NCI-H1436 treated with DMSO at 0.1 percent for 48 hours (cell line): ENCODE data around the gene ADGRL3.
"Not testable (repeated sequence)": the region's sequence is repeated elsewhere in the genome, so short reads cannot be mapped to it uniquely, and the experiment has no call there.

Experiments used
- DNase-seq: peaks from one replicate; lab custom pipeline; 2025; lab: John Stamatoyannopoulos, UW

The ADGRL3 gene

GRCh38 chr4:61205066-61205465 is 4.9 kb downstream of the ADGRL3 start:
- no peak for DNase-seq

- DNase-seq = not testable (repeated sequence)
Measured at GRCh38 chr4:61207156-61207555, 7.0 kb downstream of the ADGRL3 start.

- DNase-seq = no peak
Measured at GRCh38 chr4:61210186-61210939, 10.2 kb downstream of the ADGRL3 start.

GRCh38 chr4:61211781-61212180 is 11.7 kb downstream of the ADGRL3 start:
- no peak for DNase-seq

- DNase-seq = no peak
Measured at GRCh38 chr4:61212788-61213187, 12.7 kb downstream of the ADGRL3 start.

GRCh38 chr4:61214680-61215079 is 14.6 kb downstream of the ADGRL3 start:
- no peak for DNase-seq

- no peak for DNase-seq
Measured at GRCh38 chr4:61217222-61217621, 17.1 kb downstream of the ADGRL3 start.

GRCh38 chr4:61220556-61220955 is 20.4 kb downstream of the ADGRL3 start:
- no peak for DNase-seq

GRCh38 chr4:61223385-61223784 is 23.3 kb downstream of the ADGRL3 start:
- DNase-seq = no peak

- no peak for DNase-seq
Measured at GRCh38 chr4:61224573-61224972, 24.4 kb downstream of the ADGRL3 start.

GRCh38 chr4:61225656-61226055 is 25.5 kb downstream of the ADGRL3 start:
- DNase-seq = no peak

- DNase-seq = no peak
Measured at GRCh38 chr4:61231421-61231820, 31.3 kb downstream of the ADGRL3 start.

- DNase-seq = no peak
Measured at GRCh38 chr4:61239250-61239649, 39.1 kb downstream of the ADGRL3 start.

- DNase-seq = no peak
Measured at GRCh38 chr4:61243962-61244361, 43.8 kb downstream of the ADGRL3 start.

- no peak for DNase-seq
Measured at GRCh38 chr4:61245069-61245714, 45.1 kb downstream of the ADGRL3 start.

- DNase-seq = no peak
Measured at GRCh38 chr4:61246034-61246433, 45.9 kb downstream of the ADGRL3 start.

GRCh38 chr4:61248705-61249104 is 48.6 kb downstream of the ADGRL3 start:
- DNase-seq = no peak

- no peak for DNase-seq
Measured at GRCh38 chr4:61251129-61251528, 51.0 kb downstream of the ADGRL3 start.

GRCh38 chr4:61254406-61254805 is 54.3 kb downstream of the ADGRL3 start:
- no peak for DNase-seq

GRCh38 chr4:61273233-61273632 is 73.1 kb downstream of the ADGRL3 start:
- DNase-seq = no peak

GRCh38 chr4:61274286-61274685 is 74.2 kb downstream of the ADGRL3 start:
- no peak for DNase-seq

- no peak for DNase-seq
Measured at GRCh38 chr4:61275241-61275640, 75.1 kb downstream of the ADGRL3 start.

- DNase-seq = no peak
Measured at GRCh38 chr4:61276029-61276428, 75.9 kb downstream of the ADGRL3 start.
